Vein endothelial cell (primary cell): ENCODE measurements around the gene SERPINA1. TPM values are rescaled to one million over a fixed set of nuclear protein-coding genes. Genes with fewer than 3 reads are reported as not detected.

ENCODE experiments used
- total RNA-seq: library from RNA; depleted of rRNA; stranded (reverse); fragments of >200 nt; gene quantifications from 2 replicates; pipeline ENCODE4 v1.2.3, GENCODE V29; 2012

The SERPINA1 gene
- total RNA-seq: not detected in 2 replicates

GRCh38 chr14:94388384-94389103 is at the start of gene SERPINA1:
Gene SERPINA1 (minus strand): TSS chr14:94388602. CDS start chr14:94383237, 5,365 bp downstream.

GRCh38 chr14:94366146-94366915 is 22.1 kb downstream of the SERPINA1 start, which contains the start of gene SERPINA2:
Gene SERPINA2 (minus strand): TSS chr14:94366698.

Other genes starting within 250 kb of the SERPINA1 start
- not detected in 2 replicates for gene PPP4R4, start 214.3 kb downstream of the SERPINA1 start, total RNA-seq
- gene SERPINA10, start 95.3 kb downstream of the SERPINA1 start, total RNA-seq: not detected in 2 replicates
- not detected in 2 replicates for gene SERPINA6, start 65.3 kb downstream of the SERPINA1 start, total RNA-seq
- gene SERPINA2, start 21.9 kb downstream of the SERPINA1 start, total RNA-seq: not detected in 2 replicates
- gene SERPINA11, start 64.2 kb upstream of the SERPINA1 start, total RNA-seq: not detected in 2 replicates
- not detected in 2 replicates for gene SERPINA9, start 87.6 kb upstream of the SERPINA1 start, total RNA-seq
- not detected in 2 replicates for gene SERPINA12, start 120.9 kb upstream of the SERPINA1 start, total RNA-seq
- gene SERPINA4, start 172.8 kb upstream of the SERPINA1 start, total RNA-seq: not detected in 2 replicates
- 0.19 and 0.98 TPM in 2 replicates for gene SERPINA5, start 192.8 kb upstream of the SERPINA1 start, total RNA-seq
- gene SERPINA3, start 223.8 kb upstream of the SERPINA1 start, total RNA-seq: not detected in 2 replicates